ENCODE results near the gene C11orf97.

- TF ChIP-seq CTCF (IDR thresholded peaks at IDR 0.05; ENCODE audit: low read depth, low read length, poor library complexity, severe bottlenecking) = no peak
- no peak for TF ChIP-seq EZH2phosphoT487 (IDR thresholded peaks at IDR 0.05; ENCODE audit: borderline replicate concordance, low read length)
Observed at GRCh38 chr11:94549146-94549545, 36.9 kb downstream of the C11orf97 start.
